Measurements from ENCODE around the gene FILIP1L.

GRCh38 chr3:100088735-100089368 lies 25.4 kb downstream of the FILIP1L start:
- TF ChIP-seq CTCF (IDR thresholded peaks at IDR 0.05) (no peak), POLR2A (IDR thresholded peaks at IDR 0.05) (no peak)

Data from stomach (tissue), 4 donors.